ENCODE measurements around the gene CDKL4. TPM values are rescaled to one million over a fixed set of nuclear protein-coding genes. Genes with fewer than 3 reads are reported as not detected.
"Not testable (repeated sequence)": the region's sequence is repeated elsewhere in the genome, so short reads cannot be mapped to it uniquely, and the experiment has no call there.

CDKL4 gene
- total RNA-seq, 2 experiments from 2014 or later: 0.75 TPM; not detected in 1

- H3K4me3 ChIP-seq (ENCODE audit: low read length): no peak overlapping the region
- CTCF ChIA-PET: interaction anchor here (0.7 kb wide), 1 partner anchor 72 kb away, joined by 5 read pairs; no protein-coding TSS in a partner anchor
- intact Hi-C loops (cut with DNase I, micrococcal nuclease): no loop called here
- TF ChIP-seq, protein P1, sequence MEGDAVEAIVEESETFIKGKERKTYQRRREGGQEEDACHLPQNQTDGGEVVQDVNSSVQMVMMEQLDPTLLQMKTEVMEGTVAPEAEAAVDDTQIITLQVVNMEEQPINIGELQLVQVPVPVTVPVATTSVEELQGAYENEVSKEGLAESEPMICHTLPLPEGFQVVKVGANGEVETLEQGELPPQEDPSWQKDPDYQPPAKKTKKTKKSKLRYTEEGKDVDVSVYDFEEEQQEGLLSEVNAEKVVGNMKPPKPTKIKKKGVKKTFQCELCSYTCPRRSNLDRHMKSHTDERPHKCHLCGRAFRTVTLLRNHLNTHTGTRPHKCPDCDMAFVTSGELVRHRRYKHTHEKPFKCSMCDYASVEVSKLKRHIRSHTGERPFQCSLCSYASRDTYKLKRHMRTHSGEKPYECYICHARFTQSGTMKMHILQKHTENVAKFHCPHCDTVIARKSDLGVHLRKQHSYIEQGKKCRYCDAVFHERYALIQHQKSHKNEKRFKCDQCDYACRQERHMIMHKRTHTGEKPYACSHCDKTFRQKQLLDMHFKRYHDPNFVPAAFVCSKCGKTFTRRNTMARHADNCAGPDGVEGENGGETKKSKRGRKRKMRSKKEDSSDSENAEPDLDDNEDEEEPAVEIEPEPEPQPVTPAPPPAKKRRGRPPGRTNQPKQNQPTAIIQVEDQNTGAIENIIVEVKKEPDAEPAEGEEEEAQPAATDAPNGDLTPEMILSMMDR (IDR thresholded peaks at IDR 0.05): no peak
- H3K9me3 Mint-ChIP-seq: no peaks in the 10 kb centered on the region
- no peak overlapping the region for H3K27ac ChIP-seq (ENCODE audit: low read depth in 1 of 2, low read length in 2 of 2)
- POLR2A ChIA-PET: no interaction called here
- H3K36me3 Mint-ChIP-seq (ENCODE audit: low read depth): no peaks in the 10 kb centered on the region
- no peak overlapping the region for H3K4me3 Mint-ChIP-seq
- H3K4me1 Mint-ChIP-seq (ENCODE audit: low read depth): no peaks in the 10 kb centered on the region
- H3K9me3 ChIP-seq (ENCODE audit: control insufficient read depth in 1 of 2, insufficient read depth in 1 of 2, low read length in 2 of 2): no peaks in the 10 kb centered on the region
- ATAC-seq (ENCODE audit: poor library complexity) (no peak), DNase-seq (no peak)
- no peaks in the 10 kb centered on the region for H3K36me3 ChIP-seq (ENCODE audit: insufficient read depth, low read length)
- no peak overlapping the region for H3K27ac Mint-ChIP-seq
- H3K27me3 Mint-ChIP-seq: no peaks in the 10 kb centered on the region
- no peaks in the 10 kb centered on the region for H3K27me3 ChIP-seq (ENCODE audit: control insufficient read depth in 1 of 2, insufficient read depth in 2 of 2, low read length in 2 of 2)
- H3K4me1 ChIP-seq (ENCODE audit: insufficient read depth, low read length): no peaks in the 10 kb centered on the region
Observed at GRCh38 chr2:39156107-39156506, 87.7 kb downstream of the CDKL4 start.

DNA sequence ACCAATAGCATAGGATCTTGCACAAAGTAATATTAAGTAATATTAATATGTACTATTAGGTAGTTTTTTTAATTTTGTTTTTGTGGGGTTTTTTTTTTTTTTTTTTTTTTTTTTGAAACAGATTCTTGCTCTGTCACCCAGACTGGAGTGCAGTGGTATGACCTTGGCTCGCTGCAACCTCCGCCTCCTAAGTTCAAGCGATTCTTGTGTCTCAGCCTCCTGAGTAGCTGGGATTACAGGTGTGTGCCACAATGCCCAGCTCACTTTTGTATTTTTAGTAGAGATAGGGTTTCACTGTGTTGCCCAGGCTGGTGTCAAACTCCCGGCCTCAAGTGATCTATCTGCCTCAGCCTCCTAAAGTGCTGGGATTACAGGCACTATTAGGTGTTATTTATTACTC, 88.2 kb downstream of the CDKL4 start:
- intact Hi-C loops (cut with DNase I, micrococcal nuclease); H3K27ac ChIP-seq (ENCODE audit: low read depth in 1 of 2, low read length in 2 of 2); H3K4me3 ChIP-seq (ENCODE audit: low read length); H3K4me3 Mint-ChIP-seq; H3K27me3 ChIP-seq (ENCODE audit: control insufficient read depth in 1 of 2, insufficient read depth in 2 of 2, low read length in 2 of 2); POLR2A ChIA-PET; H3K27ac Mint-ChIP-seq; H3K9me3 ChIP-seq (ENCODE audit: control insufficient read depth in 1 of 2, insufficient read depth in 1 of 2, low read length in 2 of 2); H3K36me3 ChIP-seq (ENCODE audit: insufficient read depth, low read length); H3K4me1 ChIP-seq (ENCODE audit: insufficient read depth, low read length); H3K9me3 Mint-ChIP-seq; H3K4me1 Mint-ChIP-seq (ENCODE audit: low read depth); ATAC-seq (ENCODE audit: poor library complexity); H3K36me3 Mint-ChIP-seq (ENCODE audit: low read depth); DNase-seq; H3K27me3 Mint-ChIP-seq: not testable (repeated sequence)
- CTCF ChIA-PET: interaction anchor here (0.7 kb wide), 2 partner anchors 72 to 116 kb away, joined by 3 to 5 read pairs; no protein-coding TSS in a partner anchor

DNA sequence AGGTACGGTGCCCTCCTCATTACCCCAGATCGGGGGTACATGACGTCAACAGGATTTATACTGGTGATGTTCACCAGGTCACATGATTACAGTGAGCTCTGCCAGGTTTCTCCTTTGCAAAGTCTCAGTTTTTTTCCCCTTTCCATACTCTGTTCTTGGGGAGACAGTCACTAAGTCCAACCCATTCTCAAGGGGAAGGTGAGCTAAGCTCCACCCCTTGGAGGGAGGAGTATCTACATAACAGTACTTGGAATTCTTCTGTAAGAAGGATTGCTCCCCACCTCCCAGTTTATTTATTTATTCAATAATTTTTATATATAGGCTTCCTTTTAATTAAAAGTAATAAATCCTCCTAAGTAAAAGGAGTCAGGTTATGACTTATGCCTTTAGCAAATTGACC, 88.8 kb downstream of the CDKL4 start:
- no peaks in the 10 kb centered on the region for H3K36me3 Mint-ChIP-seq (ENCODE audit: low read depth)
- POLR2A ChIA-PET: no interaction called here
- CTCF ChIA-PET: interaction anchor here (0.7 kb wide), 1 partner anchor 116 kb away, joined by 3 read pairs; no protein-coding TSS in a partner anchor
- intact Hi-C loops (cut with DNase I, micrococcal nuclease): no loop called here
- Histone ChIP-seq H3K4me3 (ENCODE audit: low read length) (no peak overlapping the region), H3K4me1 (ENCODE audit: insufficient read depth, low read length) (peaks cover 2% of the 10 kb centered on the region), H3K27me3 (ENCODE audit: control insufficient read depth in 1 of 2, insufficient read depth in 2 of 2, low read length in 2 of 2) (no peaks in the 10 kb centered on the region), H3K9me3 (ENCODE audit: control insufficient read depth in 1 of 2, insufficient read depth in 1 of 2, low read length in 2 of 2) (no peaks in the 10 kb centered on the region), H3K27ac (ENCODE audit: low read depth in 1 of 2, low read length in 2 of 2) (no peak overlapping the region), H3K36me3 (ENCODE audit: insufficient read depth, low read length) (no peaks in the 10 kb centered on the region)
- no peak overlapping the region for H3K27ac Mint-ChIP-seq
- H3K4me3 Mint-ChIP-seq: no peak overlapping the region
- TF ChIP-seq, protein P1 (IDR thresholded peaks at IDR 0.05): no peak
- no peak for ATAC-seq (ENCODE audit: poor library complexity)
- H3K4me1 Mint-ChIP-seq (ENCODE audit: low read depth): no peaks in the 10 kb centered on the region
- H3K9me3 Mint-ChIP-seq: no peaks in the 10 kb centered on the region
- no peaks in the 10 kb centered on the region for H3K27me3 Mint-ChIP-seq
- no peak for DNase-seq

GRCh38 chr2:39153312-39153711, 90.5 kb downstream of the CDKL4 start:
- Histone ChIP-seq H3K27ac (ENCODE audit: low read depth in 1 of 2, low read length in 2 of 2) (no peak overlapping the region), H3K27me3 (ENCODE audit: control insufficient read depth in 1 of 2, insufficient read depth in 2 of 2, low read length in 2 of 2) (no peaks in the 10 kb centered on the region), H3K4me3 (ENCODE audit: low read length) (no peak overlapping the region), H3K36me3 (ENCODE audit: insufficient read depth, low read length) (no peaks in the 10 kb centered on the region), H3K9me3 (ENCODE audit: control insufficient read depth in 1 of 2, insufficient read depth in 1 of 2, low read length in 2 of 2) (no peaks in the 10 kb centered on the region), H3K4me1 (ENCODE audit: insufficient read depth, low read length) (peaks cover 2% of the 10 kb centered on the region)
- TF ChIP-seq, protein P1 (IDR thresholded peaks at IDR 0.05): no peak
- CTCF ChIA-PET: no interaction called here
- DNase-seq: no peak
- H3K9me3 Mint-ChIP-seq: no peaks in the 10 kb centered on the region
- H3K27ac Mint-ChIP-seq: no peak overlapping the region
- no peaks in the 10 kb centered on the region for H3K36me3 Mint-ChIP-seq (ENCODE audit: low read depth)
- no peaks in the 10 kb centered on the region for H3K27me3 Mint-ChIP-seq
- POLR2A ChIA-PET: no interaction called here
- no peak for ATAC-seq (ENCODE audit: poor library complexity)
- no peaks in the 10 kb centered on the region for H3K4me1 Mint-ChIP-seq (ENCODE audit: low read depth)
- intact Hi-C loops (cut with DNase I, micrococcal nuclease): no loop called here
- H3K4me3 Mint-ChIP-seq: no peak overlapping the region
